Thymus (tissue), 11 donors: ENCODE measurements around the gene RASL11B. TPM values are rescaled to one million over a fixed set of nuclear protein-coding genes. Genes with fewer than 3 reads are reported as not detected.
"Not testable (repeated sequence)": the region's sequence is repeated elsewhere in the genome, so short reads cannot be mapped to it uniquely, and the experiment has no call there.

Experiments
- DNase-seq, 9 donors: peaks; one replicate each; pipeline ENCODE4 v3.0.0-alpha.2; 2013; ENCODE audit warnings: low spot score in 9 of 9, low read depth in 6 of 9, missing footprints in 1 of 9
- H3K27ac ChIP-seq, 2 donors: one replicate each; pipeline ENCODE4 v1.5.1; 2013; ENCODE audit warnings: control low read depth in 1 of 2, low read depth in 1 of 2, low read length in 1 of 2, mild to moderate bottlenecking in 1 of 2, moderate library complexity in 1 of 2
- H3K27me3 ChIP-seq, 2 donors: one replicate each; pipeline ENCODE4 v1.5.1; 2013; ENCODE audit warnings: low read length in 1 of 2; ENCODE audit not compliant: control insufficient read depth in 2 of 2, insufficient read depth in 1 of 2
- H3K36me3 ChIP-seq, 2 donors: one replicate each; pipeline ENCODE4 v1.5.1; 2013; ENCODE audit warnings: low read length in 1 of 2, mild to moderate bottlenecking in 1 of 2, moderate library complexity in 1 of 2; ENCODE audit not compliant: control insufficient read depth in 2 of 2, insufficient read depth in 2 of 2
- H3K4me1 ChIP-seq, 2 donors: one replicate each; pipeline ENCODE4 v1.5.1; 2013; ENCODE audit warnings: low read length in 2 of 2; ENCODE audit not compliant: control insufficient read depth in 2 of 2, insufficient read depth in 2 of 2
- H3K4me3 ChIP-seq, 2 donors: one replicate each; pipeline ENCODE4 v1.5.1; 2013; ENCODE audit warnings: low read length in 2 of 2, control low read depth in 1 of 2, mild to moderate bottlenecking in 1 of 2
- H3K9me3 ChIP-seq, 2 donors: one replicate each; pipeline ENCODE4 v1.5.1; 2013; ENCODE audit warnings: low read length in 1 of 2, mild to moderate bottlenecking in 1 of 2; ENCODE audit not compliant: control insufficient read depth in 2 of 2, insufficient read depth in 1 of 2
- WGBS: extraction: QIAGEN DNeasy Blood & Tissue Kit; methylation state at CpG from one replicate; pipeline ENCODE4 v1.1.7; 2013; 5-methylcytosine and 5-hydroxymethylcytosine counted together
- polyA plus RNA-seq: library from polyadenylated mRNA; stranded (reverse); fragments of 200-250 nt; gene quantifications from one replicate; pipeline ENCODE4 v1.2.3, GENCODE V29; 2013
- total RNA-seq: library from RNA; stranded (reverse); fragments of 120-200 nt; gene quantifications from one replicate; pipeline ENCODE4 v1.2.4, GENCODE V29; 2013
- donor health status: healthy.

RASL11B gene
- total and polyA plus RNA-seq, 2 donors: 0.52 to 1.2 TPM

- Histone ChIP-seq H3K9me3 (peaks cover 0 to 3% of the 10 kb centered on the region in 2 donors), H3K4me1 (no peaks in the 10 kb centered on the region), H3K27ac (no peak overlapping the region), H3K36me3 (no peaks in the 10 kb centered on the region), H3K27me3 (no peaks in the 10 kb centered on the region), H3K4me3 (no peak overlapping the region)
- 92% methylated on average over 3 of the region's 3 CpGs for WGBS
- DNase-seq: no peak
Observed at GRCh38 chr4:52833941-52834525, 28.1 kb upstream of the RASL11B start.

- H3K9me3 ChIP-seq, H3K27ac ChIP-seq, DNase-seq, H3K27me3 ChIP-seq, H3K4me3 ChIP-seq, H3K4me1 ChIP-seq, H3K36me3 ChIP-seq: not testable (repeated sequence)
- WGBS: 94% methylated on average over 8 of the region's 8 CpGs
Observed at GRCh38 chr4:52834641-52835456, 27.3 kb upstream of the RASL11B start.

GRCh38 chr4:52836120-52836519 is 26.0 kb upstream of the RASL11B start:
- H3K9me3 ChIP-seq: peaks cover 0 to 3% of the 10 kb centered on the region in 2 donors
- H3K36me3 ChIP-seq: no peaks in the 10 kb centered on the region
- WGBS: 98% methylated on average over 3 of the region's 3 CpGs
- no peaks in the 10 kb centered on the region for H3K4me1 ChIP-seq
- no peak for DNase-seq
- H3K4me3 ChIP-seq: no peak overlapping the region
- H3K27me3 ChIP-seq: no peaks in the 10 kb centered on the region
- H3K27ac ChIP-seq: no peak overlapping the region

DNA sequence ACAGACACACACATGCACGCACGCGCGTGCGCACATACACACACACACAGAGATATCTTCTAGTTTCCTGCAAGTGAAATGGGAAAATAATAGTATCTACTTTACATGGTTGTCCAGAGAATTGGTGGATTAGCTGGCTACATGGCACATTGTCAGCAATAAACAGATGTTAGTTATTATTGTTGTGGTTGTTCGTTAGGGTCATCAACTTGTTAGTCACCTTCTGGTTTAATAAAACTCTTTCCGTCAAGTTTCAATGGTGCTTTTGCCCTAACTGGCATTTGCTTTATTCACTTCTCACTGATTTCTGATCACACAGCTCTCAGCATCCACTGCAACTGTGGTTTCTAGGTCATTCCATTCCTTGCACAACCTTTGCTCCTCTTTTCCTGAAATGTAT is 25.4 kb upstream of the RASL11B start:
- no peak overlapping the region for H3K4me3 ChIP-seq
- no peaks in the 10 kb centered on the region for H3K36me3 ChIP-seq
- H3K9me3 ChIP-seq: peaks cover 0 to 3% of the 10 kb centered on the region in 2 donors
- 90% methylated on average over 7 of the region's 7 CpGs for WGBS
- H3K4me1 ChIP-seq: no peaks in the 10 kb centered on the region
- no peak overlapping the region for H3K27ac ChIP-seq
- H3K27me3 ChIP-seq: no peaks in the 10 kb centered on the region
- DNase-seq: no peak

DNA sequence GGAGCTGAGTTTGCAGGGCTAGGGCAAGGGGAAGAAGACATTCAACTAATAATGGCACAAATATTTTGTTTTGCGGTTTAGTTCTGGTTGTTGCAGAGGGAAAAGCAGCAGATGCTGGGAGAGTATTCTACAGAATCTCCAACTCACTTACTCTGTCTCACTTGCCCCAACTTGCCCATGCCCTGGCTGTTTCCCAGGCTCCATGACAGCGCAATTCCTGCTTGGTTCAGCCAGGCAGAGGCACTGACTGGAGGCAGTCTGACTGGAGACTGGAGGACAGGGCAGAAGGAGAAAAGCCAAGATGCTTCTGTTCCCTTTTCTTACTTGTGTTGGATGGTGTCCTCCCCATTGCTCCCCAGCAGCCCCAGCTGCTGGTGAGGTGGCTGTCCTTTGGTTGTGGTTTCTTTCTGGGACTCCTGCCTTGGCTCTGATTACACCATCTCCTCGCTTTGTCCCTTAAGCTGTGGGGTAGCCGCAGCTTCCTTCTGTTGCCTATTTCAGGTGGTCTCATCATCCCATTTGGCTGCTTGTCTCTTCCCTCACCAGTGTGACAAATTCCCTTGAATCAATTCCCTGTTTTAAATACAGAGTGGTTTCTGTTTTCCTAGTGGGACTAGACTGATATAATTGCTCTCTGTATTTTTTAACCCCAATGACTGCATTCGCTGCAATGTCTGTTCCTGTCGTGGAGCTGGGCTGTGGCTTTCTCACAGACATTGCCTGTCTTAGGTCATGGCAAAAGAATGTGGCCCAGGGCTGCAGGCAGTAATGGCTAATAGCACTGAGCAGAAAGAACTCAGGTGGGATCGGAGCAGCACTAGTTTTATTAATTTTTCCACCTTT is 24.2 kb upstream of the RASL11B start:
- H3K36me3 ChIP-seq: no peaks in the 10 kb centered on the region
- no peak overlapping the region for H3K27ac ChIP-seq
- DNase-seq: no peak
- WGBS: 91% methylated on average over 7 of the region's 7 CpGs
- H3K4me1 ChIP-seq: no peaks in the 10 kb centered on the region
- no peaks in the 10 kb centered on the region for H3K27me3 ChIP-seq
- H3K4me3 ChIP-seq: no peak overlapping the region
- peaks cover 0 to 3% of the 10 kb centered on the region in 2 donors for H3K9me3 ChIP-seq

DNA sequence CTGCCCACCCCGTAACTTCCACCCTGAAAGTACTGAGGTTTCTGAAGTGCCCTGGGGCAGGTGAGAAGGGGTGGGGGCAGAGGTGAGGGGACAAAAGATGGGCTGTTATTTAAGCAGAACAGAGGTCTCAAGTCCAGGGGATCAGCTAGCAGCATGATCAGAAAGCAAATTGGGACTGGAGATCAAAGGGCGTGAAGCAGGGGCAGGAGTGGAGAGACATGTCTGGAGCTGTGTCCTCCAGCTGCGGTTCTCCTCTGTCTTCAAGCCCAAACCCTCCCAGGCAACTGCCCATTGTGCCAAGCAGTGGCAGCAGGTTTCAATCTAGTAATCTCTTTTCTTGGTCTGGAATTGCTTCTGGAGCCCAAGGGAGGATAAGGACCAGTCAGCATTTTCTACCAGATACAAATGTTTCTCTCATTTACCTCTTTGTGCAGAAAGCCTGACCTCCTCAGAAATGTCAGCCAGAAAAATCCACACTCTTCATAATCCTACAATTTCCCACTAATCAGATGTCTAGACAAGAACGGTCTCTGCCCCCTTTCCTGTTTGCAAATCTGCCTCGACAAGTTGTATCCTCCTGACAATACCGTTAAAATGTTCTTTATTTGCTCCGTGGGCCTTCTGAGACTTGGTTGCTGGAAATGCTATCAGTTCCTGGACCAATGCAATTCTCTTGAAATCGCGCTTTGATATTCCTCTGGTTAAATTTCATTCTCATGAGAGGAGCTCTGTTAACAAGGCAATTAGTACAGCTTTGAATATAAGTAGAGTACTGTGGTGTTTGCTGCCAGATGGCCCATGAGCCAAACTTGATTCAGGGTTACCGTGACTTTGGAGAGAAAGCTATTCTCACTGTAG is 23.2 kb upstream of the RASL11B start:
- Histone ChIP-seq H3K9me3 (peaks cover 0 to 3% of the 10 kb centered on the region in 2 donors), H3K27me3 (no peaks in the 10 kb centered on the region), H3K4me1 (no peaks in the 10 kb centered on the region), H3K4me3 (no peak overlapping the region), H3K36me3 (no peaks in the 10 kb centered on the region), H3K27ac (peak overlapping the region in 1 of 2 donors; percentile 13)
- 86% methylated on average over 10 of the region's 10 CpGs for WGBS
- DNase-seq: no peak

DNA sequence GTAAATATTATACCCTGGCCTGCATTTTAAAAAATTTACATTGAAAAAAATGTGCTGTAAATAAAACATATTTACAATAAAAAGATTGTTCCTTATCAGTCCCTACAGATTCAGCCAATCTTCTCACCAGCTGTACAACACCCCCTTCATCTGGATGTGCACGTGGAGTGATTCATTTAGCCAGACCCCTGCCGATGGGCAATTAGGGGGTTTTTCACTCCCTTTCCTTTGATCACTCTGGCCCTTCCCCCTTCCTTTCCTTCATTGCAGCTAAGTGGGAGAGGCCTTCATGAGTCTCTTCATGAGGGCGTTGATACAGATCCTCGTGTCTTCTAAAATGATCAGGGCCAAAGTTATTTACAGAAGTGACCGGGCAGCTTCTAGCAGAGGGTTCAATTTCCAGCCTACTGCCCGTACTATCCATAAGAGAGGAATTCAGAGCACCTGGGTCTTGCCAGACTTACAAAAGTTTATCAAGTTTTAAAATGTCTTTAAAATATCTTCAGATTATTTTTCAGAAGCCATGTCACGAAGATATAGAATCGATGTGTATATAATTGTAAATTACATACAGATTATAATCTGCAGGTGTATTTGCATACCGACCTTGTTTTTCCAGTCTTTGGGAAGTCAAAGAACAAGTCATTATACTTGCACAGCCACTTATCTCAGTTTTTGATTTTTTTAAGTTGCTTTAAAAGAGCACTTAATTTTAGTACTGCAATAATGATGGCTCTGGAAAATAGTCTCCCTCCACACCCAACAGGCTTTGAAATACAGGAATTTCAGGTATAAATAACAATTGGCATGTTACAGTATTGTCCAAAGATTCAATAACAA is 21.4 kb upstream of the RASL11B start:
- Histone ChIP-seq H3K27me3 (no peaks in the 10 kb centered on the region), H3K36me3 (no peaks in the 10 kb centered on the region), H3K4me1 (no peaks in the 10 kb centered on the region), H3K27ac (no peak overlapping the region), H3K9me3 (peaks cover 0 to 3% of the 10 kb centered on the region in 2 donors), H3K4me3 (no peak overlapping the region)
- no peak for DNase-seq
- WGBS: 94% methylated on average over 9 of the region's 9 CpGs
